ENCODE data around the gene MSX1. TPM values are rescaled to one million over a fixed set of nuclear protein-coding genes. Genes with fewer than 3 reads are reported as not detected.
"Not testable (repeated sequence)": the region's sequence is repeated elsewhere in the genome, so short reads cannot be mapped to it uniquely, and the experiment has no call there.

The MSX1 gene
- total RNA-seq, 1 donor from 2014 or later, result 2.1 TPM

DNA sequence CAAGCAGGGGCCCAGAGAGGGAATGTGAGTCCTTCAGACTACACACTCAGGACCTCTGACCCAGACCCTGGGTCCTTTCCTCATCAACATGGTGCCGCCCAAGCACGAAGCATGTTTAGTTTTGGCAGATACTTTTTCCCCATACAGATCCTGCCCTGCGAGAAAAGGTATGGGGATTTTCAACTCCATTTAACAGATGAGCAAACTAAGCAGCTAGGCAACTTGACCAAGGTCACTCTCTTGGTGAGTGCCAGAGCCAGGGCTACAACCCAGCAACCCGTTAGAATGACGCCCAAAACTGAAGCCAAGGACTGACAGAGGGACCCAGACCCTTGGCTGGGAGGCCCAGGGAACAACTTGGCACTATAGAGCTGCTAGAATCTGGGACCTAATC is 40.3 kb upstream of the MSX1 start:
- DNase-seq, result no peak
- no peaks in the 10 kb centered on the region for H3K4me1 ChIP-seq
- no peaks in the 10 kb centered on the region for H3K9me3 ChIP-seq
- H3K27me3 ChIP-seq (ENCODE audit: low read depth), result no peaks in the 10 kb centered on the region
- no peak for ATAC-seq
- TF ChIP-seq, protein P1, sequence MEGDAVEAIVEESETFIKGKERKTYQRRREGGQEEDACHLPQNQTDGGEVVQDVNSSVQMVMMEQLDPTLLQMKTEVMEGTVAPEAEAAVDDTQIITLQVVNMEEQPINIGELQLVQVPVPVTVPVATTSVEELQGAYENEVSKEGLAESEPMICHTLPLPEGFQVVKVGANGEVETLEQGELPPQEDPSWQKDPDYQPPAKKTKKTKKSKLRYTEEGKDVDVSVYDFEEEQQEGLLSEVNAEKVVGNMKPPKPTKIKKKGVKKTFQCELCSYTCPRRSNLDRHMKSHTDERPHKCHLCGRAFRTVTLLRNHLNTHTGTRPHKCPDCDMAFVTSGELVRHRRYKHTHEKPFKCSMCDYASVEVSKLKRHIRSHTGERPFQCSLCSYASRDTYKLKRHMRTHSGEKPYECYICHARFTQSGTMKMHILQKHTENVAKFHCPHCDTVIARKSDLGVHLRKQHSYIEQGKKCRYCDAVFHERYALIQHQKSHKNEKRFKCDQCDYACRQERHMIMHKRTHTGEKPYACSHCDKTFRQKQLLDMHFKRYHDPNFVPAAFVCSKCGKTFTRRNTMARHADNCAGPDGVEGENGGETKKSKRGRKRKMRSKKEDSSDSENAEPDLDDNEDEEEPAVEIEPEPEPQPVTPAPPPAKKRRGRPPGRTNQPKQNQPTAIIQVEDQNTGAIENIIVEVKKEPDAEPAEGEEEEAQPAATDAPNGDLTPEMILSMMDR (IDR thresholded peaks at IDR 0.05), result no peak
- no peak overlapping the region for H3K4me3 ChIP-seq
- no peak overlapping the region for H3K27ac ChIP-seq
- no peaks in the 10 kb centered on the region for H3K36me3 ChIP-seq
- intact Hi-C loops (cut with DNase I), result no loop called here

DNA sequence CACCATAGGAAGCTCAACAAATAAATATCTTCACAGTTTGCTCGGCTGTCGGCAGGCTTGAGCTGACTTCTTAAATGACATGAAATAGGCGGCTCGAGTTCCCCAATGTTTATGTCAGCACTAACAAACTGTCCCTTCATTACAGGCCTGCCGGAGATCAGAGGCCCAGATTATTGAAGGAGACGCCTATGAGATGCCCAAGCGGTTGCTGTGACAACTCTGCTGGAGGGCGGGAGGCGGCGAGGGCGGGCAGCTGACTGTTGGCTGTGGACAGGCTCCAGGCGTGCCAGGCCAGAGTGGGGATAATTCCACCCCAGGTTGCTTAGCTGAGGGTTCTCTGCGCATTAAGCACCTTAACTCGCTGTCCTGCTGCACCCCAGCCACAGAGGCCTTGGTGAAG is 39.2 kb upstream of the MSX1 start:
- DNase-seq, result no peak

DNA sequence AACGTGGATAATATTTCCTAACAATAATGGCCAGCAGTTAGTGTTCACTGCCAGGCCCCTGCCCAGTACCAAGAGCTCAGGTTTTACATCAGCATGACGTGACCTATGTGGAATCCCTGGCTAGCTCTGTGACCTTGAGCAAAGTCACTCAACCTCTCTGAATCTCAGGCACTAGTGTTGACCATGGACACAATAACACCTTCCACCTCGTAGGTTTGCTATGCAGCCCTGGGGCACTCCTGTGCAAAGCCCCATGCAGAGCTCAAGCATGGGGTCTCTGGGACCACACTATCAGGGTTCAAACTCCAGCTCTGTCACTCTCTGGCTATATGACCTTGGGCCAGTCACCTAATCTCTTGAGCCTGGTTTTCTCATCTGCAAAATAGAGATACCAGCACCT is 38.7 kb upstream of the MSX1 start:
- H3K36me3 ChIP-seq, result no peaks in the 10 kb centered on the region
- ATAC-seq, result no peak
- TF ChIP-seq, protein P1 (IDR thresholded peaks at IDR 0.05), result no peak

More for the DNA sequence above, 39.2 kb upstream of the MSX1 start:
- no peaks in the 10 kb centered on the region for H3K27me3 ChIP-seq (ENCODE audit: low read depth)
- intact Hi-C loops (cut with DNase I), result no loop called here
- H3K27ac ChIP-seq, result no peak overlapping the region
- no peak for ATAC-seq
- TF ChIP-seq, protein P1 (IDR thresholded peaks at IDR 0.05), result no peak
- H3K4me3 ChIP-seq, result no peak overlapping the region
- no peaks in the 10 kb centered on the region for H3K4me1 ChIP-seq
- no peaks in the 10 kb centered on the region for H3K36me3 ChIP-seq
- no peaks in the 10 kb centered on the region for H3K9me3 ChIP-seq

DNA sequence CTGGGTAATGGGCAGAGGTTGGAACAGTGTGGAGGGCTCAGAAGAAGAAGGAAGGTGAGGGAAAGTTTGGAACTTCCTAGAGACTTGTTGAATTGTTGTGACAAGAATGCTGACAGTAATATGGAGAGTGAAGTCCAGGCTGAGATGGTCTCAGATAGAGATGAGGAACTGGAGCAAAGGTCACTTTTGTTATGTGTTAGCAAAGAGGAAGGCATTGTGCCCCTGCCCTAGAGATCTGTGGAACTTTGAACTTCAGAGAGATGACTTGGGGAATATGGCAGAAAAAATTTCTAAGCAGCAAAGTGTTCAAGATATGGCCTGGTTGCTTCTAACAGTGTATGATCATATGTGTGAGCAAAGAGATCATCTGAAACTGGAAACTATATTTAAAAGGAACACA is 37.9 kb upstream of the MSX1 start:
- H3K27me3 ChIP-seq (ENCODE audit: low read depth), result no peaks in the 10 kb centered on the region
- TF ChIP-seq, protein P1 (IDR thresholded peaks at IDR 0.05), result no peak
- H3K4me3 ChIP-seq, result no peak overlapping the region
- no peaks in the 10 kb centered on the region for H3K4me1 ChIP-seq
- ATAC-seq, result no peak
- H3K36me3 ChIP-seq, result no peaks in the 10 kb centered on the region
- no peaks in the 10 kb centered on the region for H3K9me3 ChIP-seq
- DNase-seq, result no peak
- intact Hi-C loops (cut with DNase I), result no loop called here
- no peak overlapping the region for H3K27ac ChIP-seq

More for the DNA sequence above, 38.7 kb upstream of the MSX1 start:
- Histone ChIP-seq H3K4me1 (no peaks in the 10 kb centered on the region), H3K9me3 (no peaks in the 10 kb centered on the region), H3K27me3 (ENCODE audit: low read depth) (no peaks in the 10 kb centered on the region), H3K4me3 (no peak overlapping the region), H3K27ac (no peak overlapping the region)
- no peak for DNase-seq
- intact Hi-C loops (cut with DNase I), result no loop called here

DNA sequence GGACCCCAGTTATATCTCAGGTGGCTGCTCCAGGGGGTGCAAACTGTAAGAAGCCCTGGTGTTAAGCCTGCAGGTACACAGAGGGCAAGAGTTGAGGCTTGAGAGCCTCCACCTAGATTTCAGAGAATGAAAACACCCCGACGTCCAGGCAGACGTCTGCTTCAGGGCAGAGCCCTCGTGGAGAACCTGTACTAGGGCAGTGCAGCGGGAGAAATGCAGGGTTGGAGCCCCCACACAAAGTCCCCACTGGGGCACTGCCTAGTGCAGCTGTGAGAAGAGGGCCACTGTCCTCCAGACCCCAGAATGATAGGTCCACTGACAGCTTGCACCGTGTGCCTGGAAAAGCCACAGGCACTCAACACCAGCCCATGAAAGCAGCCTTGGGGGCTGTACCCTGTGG is 37.2 kb upstream of the MSX1 start:
- H3K27me3 ChIP-seq (ENCODE audit: low read depth); H3K36me3 ChIP-seq; DNase-seq; ATAC-seq; H3K9me3 ChIP-seq; H3K4me1 ChIP-seq; intact Hi-C loops (cut with DNase I); H3K4me3 ChIP-seq; H3K27ac ChIP-seq: not testable (repeated sequence)

DNA sequence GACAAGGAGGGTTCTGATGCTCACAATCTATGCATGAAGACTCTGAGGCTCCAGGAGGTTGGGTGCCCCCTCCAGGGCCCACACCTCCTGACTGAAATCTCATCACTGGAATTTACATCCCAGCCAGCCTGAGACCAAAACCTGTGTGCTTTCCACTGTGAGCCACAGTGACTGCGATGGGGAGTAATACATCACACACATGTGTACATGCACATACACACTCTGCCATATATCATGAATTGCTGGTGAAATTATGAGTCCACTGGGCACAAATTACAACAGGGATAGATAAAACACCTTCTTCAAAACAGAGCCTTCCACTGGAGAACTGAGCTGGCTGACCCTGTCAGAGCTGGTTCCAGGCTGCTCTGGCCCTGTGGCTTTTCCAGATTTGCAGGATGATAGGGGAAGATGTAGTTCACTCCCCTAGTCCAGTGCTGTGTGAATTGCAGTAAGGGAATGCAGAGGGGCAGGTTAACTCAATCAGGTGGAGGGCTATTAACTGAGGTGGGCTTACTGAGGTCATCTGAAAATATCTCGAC is 35.8 kb upstream of the MSX1 start:
- ATAC-seq, result no peak
- intact Hi-C loops (cut with DNase I), result no loop called here
- no peak overlapping the region for H3K27ac ChIP-seq

More for the DNA sequence above, 35.8 kb upstream of the MSX1 start:
- no peaks in the 10 kb centered on the region for H3K36me3 ChIP-seq
- peaks cover 4% of the 10 kb centered on the region for H3K27me3 ChIP-seq (ENCODE audit: low read depth)
- DNase-seq, result no peak
- no peaks in the 10 kb centered on the region for H3K9me3 ChIP-seq
- no peaks in the 10 kb centered on the region for H3K4me1 ChIP-seq
- TF ChIP-seq, protein P1 (IDR thresholded peaks at IDR 0.05), result no peak
- H3K4me3 ChIP-seq, result no peak overlapping the region

Measured in lower lobe of right lung (tissue), 2 donors.